Measurements from ENCODE around the gene DEFB129.

The DEFB129 gene

DNA sequence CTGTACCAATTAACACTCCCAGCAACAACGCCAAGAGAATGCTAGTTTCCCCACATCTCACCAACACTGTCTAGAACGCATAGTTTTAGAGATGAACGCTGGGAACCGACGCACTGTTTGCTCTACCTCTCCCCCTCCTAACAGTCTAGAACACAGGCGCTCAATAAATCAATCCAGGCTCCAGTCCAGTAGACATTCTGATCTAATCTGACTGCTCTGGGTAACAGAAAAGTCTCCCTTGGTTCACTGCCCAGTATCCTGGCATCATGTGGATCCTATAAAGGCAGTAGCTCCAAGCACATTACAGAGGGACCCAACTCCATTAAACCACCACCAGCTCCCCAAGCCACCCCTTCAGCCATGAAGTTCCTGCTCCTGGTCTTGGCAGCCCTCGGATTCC is 30.4 kb downstream of the DEFB129 start, which contains the start of gene DEFB132:
TSS of gene DEFB132 (plus strand) at position 306 of the 400 bp plus-strand sequence. CDS start at position 361, 55 bp downstream.
- DNase-seq: no peak

DNA sequence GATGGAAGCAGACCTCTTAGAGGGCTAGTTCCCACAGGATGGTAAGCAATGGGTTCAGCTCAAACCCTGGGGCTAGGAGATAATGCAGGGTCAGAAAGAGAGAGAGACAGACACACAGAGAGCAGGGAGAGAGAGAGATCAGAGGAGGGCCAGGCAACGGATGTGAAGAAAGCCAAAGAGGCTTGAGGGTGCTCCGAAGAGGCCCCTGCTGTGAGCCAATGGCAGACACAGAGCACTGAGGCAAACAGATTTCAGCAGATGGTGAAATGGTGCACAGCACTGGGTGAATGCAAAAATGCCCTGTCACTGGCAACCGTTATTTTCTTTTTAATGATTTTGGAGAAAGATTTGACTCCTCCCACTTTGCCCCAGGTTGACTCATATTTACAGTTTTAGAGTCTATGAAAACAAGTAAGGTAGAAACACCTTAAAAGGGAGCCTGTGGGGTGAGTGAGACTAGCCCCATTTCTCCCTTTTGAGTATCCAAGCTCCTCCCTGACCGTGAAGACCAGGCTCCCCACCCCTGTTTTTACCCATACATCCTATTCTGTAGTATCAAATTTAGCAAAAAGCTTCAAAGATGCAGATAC is 31.3 kb downstream of the DEFB129 start:
- no peak for DNase-seq

DNA sequence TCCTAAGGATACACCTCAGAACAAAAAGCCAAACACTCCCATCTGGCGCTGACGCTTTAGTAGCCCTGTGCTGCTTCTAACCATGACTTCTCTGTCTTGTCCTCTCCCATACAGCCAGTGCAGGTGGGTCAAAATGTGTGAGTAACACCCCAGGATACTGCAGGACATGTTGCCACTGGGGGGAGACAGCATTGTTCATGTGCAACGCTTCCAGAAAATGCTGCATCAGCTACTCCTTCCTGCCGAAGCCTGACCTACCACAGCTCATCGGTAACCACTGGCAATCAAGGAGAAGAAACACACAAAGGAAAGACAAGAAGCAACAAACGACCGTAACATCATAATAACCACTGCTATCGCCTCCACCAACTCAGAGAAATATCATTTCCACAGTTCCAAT is 31.9 kb downstream of the DEFB129 start:
- no peak for DNase-seq

DNA sequence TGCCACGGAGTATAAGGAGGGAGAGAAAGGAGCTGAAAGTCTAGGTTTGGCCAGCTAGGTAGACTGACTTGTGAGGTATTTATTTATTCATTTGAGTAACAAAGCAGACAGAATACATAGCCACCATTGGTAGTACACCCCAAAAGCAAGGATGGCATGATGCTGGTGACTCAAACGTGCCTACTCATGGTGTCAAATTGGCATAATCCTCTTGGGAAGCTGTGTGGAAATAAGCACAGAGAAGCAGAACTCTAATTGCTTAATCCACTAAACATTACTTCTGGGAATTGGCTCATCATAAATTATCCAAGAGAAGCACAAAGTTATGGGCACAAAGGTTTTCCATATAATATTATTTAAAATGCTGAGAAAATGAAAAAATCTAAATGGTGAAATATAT is 32.9 kb downstream of the DEFB129 start:
- no peak for DNase-seq

DNA sequence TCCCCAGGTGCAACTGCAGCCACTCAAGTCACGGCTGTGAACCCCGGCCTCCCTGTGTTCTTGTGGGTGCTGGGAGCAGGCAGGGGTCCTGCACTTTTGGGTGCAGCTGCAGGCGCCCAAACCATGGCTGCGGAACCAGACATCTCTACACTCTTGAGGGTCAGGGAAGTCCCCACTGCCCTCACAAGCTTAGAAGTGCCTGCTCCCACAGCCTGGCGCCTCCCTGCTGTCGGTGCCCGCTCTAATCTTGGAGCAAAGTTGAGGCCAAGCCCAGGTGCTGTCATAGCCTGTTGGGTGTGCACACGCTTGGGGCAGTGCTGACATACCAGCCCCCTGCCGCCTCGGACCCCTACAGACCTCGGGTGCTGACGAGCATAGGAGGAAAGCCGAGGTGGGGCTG is 36.6 kb downstream of the DEFB129 start:
- DNase-seq: no peak

DNA sequence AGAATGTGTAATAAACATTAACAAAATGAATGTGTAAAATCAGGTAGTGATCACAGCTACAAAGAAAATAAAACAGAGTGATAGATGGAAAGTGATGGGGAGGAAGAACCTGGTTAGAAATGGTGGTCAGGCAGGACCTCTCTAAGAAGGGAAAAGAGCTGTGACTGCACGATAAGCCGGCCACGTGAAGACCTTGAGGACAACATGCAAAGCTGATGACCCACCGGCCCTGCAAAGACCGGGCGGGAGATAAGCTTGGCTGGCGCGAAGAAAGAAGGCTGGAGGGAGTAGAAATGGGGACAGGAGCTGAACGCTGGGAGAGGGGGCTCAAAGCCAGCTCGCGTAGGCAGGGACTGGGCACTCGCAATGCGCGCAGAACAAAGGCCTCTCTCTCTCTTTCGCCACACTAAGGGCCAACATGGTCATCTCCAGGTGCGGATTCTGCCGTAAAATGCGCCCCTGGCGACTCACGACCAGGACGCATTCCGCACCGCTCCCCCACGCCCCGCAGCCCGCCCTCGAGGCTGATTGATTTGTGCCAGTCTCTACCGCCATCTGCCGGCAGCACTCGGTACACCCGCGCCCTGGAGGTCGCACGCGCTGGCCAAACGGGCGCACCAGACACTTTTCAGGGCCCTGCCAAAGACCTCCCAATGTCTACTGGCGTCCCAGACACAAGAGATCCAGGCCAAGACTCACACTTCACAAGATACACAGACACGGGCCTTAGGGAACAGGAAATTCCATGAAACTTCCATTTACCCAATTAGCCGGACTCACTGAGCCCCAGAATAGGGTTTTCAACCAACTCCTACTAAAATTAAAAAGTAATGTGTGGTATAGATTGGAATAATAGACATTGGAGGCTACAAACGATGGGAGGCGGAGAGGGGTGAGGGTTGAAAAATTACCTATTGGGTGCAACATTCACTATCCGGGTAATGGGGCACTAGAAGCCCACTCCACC is 39.8 kb downstream of the DEFB129 start:
- peak; percentile 89 for DNase-seq

DNA sequence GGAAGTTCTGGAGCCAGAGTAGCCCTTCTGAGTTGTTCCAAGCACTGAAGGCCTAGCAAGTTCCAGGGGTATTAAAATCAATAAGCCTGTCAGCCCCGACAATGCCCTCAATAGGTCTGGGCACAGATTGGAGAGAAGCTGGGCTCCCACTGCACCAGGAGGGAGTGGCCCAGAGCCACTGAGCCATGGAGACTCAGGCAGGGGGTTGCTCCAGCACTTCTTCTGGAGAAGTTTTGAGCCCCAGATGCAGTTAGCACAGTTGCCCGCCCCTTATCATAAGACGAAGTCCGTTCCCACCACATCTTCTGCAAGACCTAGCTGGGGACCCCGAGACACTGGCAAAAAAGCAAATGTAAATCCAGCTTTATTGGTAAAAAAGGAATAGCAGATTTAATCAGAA is 43.5 kb downstream of the DEFB129 start:
- DNase-seq: no peak

DNA sequence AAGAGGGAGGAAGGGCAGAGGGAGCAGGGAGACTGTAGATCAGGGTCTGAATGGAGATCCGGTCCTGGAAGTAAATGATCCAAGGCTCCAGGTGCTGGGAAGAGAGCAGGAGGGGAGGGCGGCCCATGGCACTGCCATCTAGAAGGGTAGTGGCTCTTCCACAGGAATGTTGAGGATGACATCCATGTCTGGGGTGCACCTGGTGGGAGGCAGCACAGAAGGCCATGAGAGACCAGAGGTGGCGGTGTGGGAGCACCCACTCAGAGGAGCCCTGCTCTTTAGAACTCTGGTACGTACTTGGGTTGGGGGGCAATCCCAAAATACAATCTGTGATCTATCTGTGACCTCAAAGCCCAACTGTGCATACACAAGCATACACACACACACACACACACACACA is 44.0 kb downstream of the DEFB129 start:
- DNase-seq: no peak

DNA sequence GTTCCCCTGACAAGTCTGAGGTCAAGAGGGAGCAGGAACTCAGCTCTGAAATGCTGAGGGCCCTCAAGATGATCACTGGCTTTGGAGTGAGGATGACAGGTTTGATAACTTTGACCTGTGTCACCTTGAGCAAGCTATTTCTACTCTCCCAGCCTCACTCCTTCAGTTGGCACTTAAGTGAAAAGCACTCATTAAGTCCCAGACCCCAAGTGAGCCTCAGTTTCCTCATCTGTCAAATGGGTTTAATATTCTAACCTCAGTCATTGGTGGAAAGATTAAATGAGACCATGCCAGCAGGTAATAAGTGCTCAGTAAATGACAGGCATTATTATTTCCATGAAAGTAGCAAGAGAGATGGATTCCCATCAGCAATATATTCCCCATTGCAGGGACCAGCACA is 44.5 kb downstream of the DEFB129 start:
- no peak for DNase-seq

DNA sequence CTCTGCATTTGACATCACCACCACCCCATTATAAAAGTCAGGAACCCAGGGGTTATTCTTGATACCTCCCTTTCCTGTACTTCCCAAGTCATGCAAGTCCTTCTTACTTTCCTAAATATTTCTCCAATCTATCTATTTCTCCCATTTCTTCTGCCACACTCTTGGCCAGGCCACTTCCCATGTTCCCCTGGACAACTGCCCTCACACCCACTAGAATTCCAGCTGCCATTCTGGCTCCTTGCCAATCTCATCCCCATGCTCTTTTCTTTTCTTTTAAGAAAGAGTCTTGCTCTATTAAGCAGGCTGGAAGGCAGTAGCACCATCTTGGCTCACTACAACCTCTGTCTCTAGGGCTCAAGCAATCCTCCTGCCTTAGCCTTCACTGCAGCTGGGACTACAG is 45.7 kb downstream of the DEFB129 start:
- no peak for DNase-seq

DNA sequence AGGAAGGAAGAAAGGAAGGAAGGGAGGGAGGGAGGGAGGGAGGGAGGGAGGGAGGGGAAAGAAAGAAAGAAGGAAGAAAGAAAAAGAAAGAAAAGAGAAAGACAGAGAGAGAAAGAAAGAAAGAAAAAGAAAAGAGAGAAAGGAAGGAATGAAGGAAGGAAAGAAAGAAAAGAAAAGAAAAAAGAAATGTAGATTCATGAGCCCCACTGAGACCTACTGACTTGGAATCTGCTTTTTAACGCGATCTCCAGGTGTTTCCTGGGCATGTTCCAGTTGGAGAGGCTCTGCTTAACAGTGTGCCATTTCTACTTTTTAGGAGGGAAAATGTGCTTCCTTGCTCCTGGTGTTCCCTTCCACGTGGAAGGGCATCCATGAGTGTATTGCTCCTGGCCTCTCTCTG is 46.8 kb downstream of the DEFB129 start:
- no peak for DNase-seq

DNA sequence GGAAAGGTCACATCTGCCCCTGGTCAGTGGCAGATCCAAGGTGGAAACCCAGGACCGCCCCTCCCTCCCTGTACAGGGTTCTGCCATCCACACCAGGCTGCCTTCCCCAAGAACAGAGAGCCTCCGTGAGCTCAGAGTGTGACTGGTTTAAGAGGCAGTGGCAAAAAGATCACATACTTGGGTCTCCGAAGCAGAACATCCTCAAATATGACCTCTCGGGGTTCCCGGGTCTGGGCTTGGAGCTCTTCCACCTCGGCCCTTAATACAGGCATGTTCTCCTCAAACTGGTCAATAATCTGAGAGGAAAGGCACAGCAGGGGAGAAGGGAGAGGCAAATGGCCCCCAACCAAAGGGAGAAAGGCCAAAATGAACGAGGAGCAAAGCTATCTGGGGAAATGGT is 48.7 kb downstream of the DEFB129 start:
- DNase-seq: no peak

DNA sequence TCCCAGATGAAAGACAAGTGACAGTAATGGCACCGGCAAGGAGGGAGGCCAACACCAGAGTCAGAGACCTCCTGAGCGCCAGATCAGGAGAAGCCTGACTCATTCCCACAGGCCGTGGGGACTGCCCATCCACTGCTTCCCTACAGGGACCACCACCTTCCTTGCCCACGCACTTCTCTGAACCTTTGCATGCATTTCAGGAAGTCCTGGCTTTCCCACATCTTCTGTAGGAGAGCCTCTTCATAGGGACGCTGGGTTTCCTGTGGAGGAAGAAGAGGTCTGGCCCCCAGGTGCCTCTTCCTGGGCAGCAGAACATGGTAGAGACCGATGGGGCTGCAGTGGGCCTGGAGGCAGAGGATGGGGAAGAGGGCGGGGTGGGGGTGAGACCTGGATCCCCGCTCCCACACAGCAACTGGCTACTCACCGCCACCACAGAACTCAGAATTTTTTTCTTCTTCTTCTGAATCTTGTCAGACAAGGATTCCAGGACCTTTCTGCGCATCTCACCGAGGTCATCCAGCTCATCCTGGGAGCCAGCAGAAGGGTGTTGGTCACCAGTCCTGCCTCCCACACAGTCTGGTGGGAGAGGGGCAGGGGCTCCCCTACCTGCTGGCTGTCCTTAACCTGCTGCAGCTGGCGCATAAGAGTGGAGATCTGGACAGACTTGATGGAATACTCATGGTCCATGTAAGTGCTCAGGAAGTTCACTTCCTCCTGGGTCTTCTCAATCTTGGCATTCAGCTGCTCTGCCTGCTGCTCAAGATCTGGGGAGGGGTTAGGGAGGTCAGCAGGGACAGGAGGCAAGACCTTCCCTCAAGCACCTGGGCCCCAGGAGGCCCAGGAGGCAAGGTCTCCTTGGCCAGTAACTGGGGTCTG is 49.8 kb downstream of the DEFB129 start:
- no peak for DNase-seq

DNA sequence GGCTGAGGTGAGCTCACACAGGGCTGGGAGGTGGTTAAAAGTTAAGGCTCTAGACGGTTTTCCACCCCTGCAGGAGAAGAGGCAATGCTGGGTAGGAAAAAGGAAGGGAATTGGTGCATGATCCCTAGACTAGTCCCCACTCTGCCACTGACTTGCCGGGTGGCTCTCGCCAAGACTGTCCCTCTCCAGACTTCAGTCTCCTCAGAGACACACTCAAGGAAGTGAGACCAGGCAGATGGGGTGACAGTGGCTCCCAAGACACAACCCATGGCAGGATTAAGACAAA is 50.4 kb downstream of the DEFB129 start:
- no peak for DNase-seq

DNA sequence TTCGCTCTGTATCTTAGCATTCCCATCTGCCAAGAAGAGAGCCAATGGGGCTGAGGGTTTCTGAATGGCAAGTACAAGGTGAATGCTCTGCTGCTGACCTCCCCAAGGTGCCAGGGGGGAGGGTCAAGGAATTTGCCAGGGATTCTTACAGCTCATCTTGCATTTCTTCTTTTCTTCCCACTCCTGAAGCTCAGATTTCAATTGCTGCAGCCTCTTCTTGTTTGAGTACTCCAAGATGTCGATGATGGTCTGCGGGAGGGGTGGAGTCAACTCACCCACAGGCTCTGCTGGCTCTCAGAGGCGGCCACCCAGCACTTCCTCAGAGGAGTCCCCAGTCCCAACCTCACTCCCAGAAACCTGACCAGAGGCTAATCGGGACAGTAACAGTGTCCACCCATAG is 51.1 kb downstream of the DEFB129 start:
- DNase-seq: no peak

DNA sequence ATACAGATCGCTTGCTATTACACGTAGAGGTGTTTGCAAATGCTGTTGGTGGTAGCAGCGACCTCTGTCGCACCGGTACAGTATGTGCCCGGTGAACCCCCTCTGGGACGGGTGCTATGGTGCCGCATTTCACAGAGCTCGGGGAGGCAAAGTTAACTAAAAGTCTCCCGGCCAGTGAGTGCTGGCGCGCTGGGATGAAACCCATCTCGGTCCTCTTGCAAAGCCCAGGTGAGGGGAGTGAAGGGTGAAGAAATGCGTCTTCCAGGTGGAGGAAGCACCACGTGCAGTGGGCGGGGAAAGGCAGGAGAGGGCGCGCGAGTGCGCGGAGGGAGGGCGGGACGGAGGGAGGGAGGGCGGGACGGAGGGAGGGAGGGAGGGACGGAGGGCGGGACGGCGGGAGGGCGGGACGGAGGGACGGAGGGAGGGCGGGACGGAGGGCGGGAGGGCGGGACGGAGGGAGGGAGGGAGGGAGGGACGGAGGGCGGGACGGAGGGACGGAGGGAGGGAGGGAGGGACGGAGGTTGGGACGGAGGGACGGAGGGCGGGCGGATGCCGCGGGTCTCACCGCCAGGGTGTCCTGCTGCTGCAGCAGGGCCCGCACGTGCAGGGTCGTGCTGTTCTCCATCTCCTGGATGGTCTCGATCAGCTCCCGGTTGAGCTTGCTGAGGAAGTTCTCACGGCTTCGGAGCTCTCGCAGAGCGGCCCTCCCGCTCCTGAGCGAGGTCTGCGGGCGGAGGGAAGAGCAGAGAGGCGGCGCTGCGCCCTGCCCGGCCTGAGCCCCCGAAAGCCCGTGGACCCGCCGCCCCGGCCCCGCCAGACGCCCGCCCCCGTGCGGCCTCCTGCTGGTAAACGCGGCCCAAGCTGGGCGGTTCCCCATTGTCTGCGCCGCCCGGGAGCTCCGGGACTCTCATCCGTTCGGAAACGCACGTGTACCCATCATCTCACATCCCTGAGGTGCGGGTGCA is 51.8 kb downstream of the DEFB129 start:
- no peak for DNase-seq
